Prostate gland (tissue), 2 donors: ENCODE data around the gene FSIP2. TPM values are rescaled to one million over a fixed set of nuclear protein-coding genes. Genes with fewer than 3 reads are reported as not detected.

Experiments used
- DNase-seq: peaks from one replicate; pipeline ENCODE4 v3.0.0-alpha.2; 2019; ENCODE audit warnings: low spot score
- H3K27ac ChIP-seq, 2 donors: fragments of 200-600 bp; sonication (generic); 2 replicates each; pipeline ENCODE4 v1.5.1; 2017 to 2019
- H3K27me3 ChIP-seq: fragments of 200-600 bp; sonication (generic); replicated peaks from 2 replicates; pipeline ENCODE4 v1.5.1; 2019; ENCODE audit not compliant: insufficient read depth
- H3K36me3 ChIP-seq, 2 donors: fragments of 200-600 bp; sonication (generic); 1 replicate in 1 of 2; 2 replicates in 1 of 2; pipeline versions ENCODE4 v1.5.1 to v1.8.1; 2017 to 2019
- H3K4me1 ChIP-seq: fragments of 200-600 bp; sonication (generic); replicated peaks from 2 replicates; pipeline ENCODE4 v1.5.1; 2019
- H3K4me3 ChIP-seq, 2 donors: fragments of 200-600 bp; sonication (generic); 2 replicates each; pipeline ENCODE4 v1.5.1; 2017 to 2019
- H3K9me3 ChIP-seq: fragments of 200-600 bp; sonication (generic); 2 replicates; pipeline ENCODE4 v1.5.1; 2017
- CTCF ChIP-seq, 4 experiments: fragments of 200-600 bp in 2 of 4; fragments of 450-650 bp in 2 of 4; sonication (generic) in 2 of 4; IDR thresholded peaks; 1 replicate in 3 of 4; 2 replicates in 1 of 4; pipeline ENCODE4 v1.5.1; 2016 to 2019; ENCODE audit warnings: antibody characterized with exemption in 4 of 4, mild to moderate bottlenecking in 2 of 4, moderate library complexity in 2 of 4
- POLR2A ChIP-seq: fragments of 450-650 bp; IDR thresholded peaks from one replicate; pipeline ENCODE4 v1.6.1; 2016; ENCODE audit warnings: antibody characterized with exemption, mild to moderate bottlenecking
- POLR2AphosphoS5 ChIP-seq: sonication (generic); formaldehyde crosslinking; IDR thresholded peaks from one replicate; pipeline ENCODE4 v1.6.1; 2017; ENCODE audit warnings: antibody characterized with exemption
- WGBS: methylation state at CpG from one replicate; pipeline ENCODE4 v1.1.5; 2018; 5-methylcytosine and 5-hydroxymethylcytosine counted together
- intact Hi-C: fragments of 100-400 bp; cut with DNase I; formaldehyde crosslinking; loops from one replicate; pipeline ENCODE4 v1.14.2; 2022
- total RNA-seq, 2 donors: library from RNA; depleted of rRNA; stranded (reverse); fragments of >200 nt; gene quantifications; one replicate each; pipeline ENCODE4 v1.1.0, GENCODE V29; 2016

The FSIP2 gene
- total RNA-seq, 2 donors from 2014 or later = 0.91 to 7.3 TPM

- H3K36me3 ChIP-seq = no peaks in the 10 kb centered on the region
- no peak for DNase-seq
- H3K27me3 ChIP-seq = no peaks in the 10 kb centered on the region
- intact Hi-C loops = no loop called here
- no peak overlapping the region for H3K4me3 ChIP-seq
- H3K4me1 ChIP-seq = no peaks in the 10 kb centered on the region
- no peak overlapping the region for H3K27ac ChIP-seq
- TF ChIP-seq POLR2A = no peak
- TF ChIP-seq CTCF (IDR thresholded peaks at IDR 0.05) = no peak
- no peak for TF ChIP-seq POLR2AphosphoS5
- H3K9me3 ChIP-seq = no peaks in the 10 kb centered on the region
Measured at GRCh38 chr2:185802926-185803325, 64.3 kb downstream of the FSIP2 start.

DNA sequence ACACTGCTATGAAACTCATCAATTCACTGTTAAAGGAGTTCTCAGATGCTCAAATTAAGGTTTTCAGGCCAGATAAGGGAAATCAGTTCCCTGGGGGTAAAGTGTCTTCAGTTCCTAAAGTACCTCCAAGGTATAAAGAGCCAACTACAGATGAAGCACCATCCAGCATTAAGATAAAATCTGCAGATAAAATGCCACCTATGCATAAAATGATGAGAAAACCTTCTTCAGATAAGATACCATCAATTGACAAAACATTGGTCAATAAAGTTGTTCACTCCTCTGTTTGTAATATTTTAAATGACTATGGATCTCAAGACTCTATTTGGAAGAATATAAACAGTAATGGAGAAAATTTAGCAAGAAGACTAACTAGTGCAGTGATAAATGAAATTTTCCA lies 68.2 kb downstream of the FSIP2 start:
- H3K36me3 ChIP-seq = no peaks in the 10 kb centered on the region
- H3K4me3 ChIP-seq = no peak overlapping the region
- H3K27me3 ChIP-seq = no peaks in the 10 kb centered on the region
- intact Hi-C loops = no loop called here
- no peak for DNase-seq
- H3K9me3 ChIP-seq = no peaks in the 10 kb centered on the region
- H3K4me1 ChIP-seq = no peaks in the 10 kb centered on the region
- no peak for TF ChIP-seq CTCF (IDR thresholded peaks at IDR 0.05)
- H3K27ac ChIP-seq = no peak overlapping the region

GRCh38 chr2:185807351-185807750 lies 68.7 kb downstream of the FSIP2 start:
- WGBS = 88% methylated on average over 1 of the region's 1 CpG
- TF ChIP-seq POLR2A (no peak), POLR2AphosphoS5 (no peak), CTCF (IDR thresholded peaks at IDR 0.05) (no peak)
- intact Hi-C loops = no loop called here

GRCh38 chr2:185811580-185811979 lies 73.0 kb downstream of the FSIP2 start:
- Histone ChIP-seq H3K36me3 (no peaks in the 10 kb centered on the region), H3K27me3 (no peaks in the 10 kb centered on the region), H3K27ac (no peak overlapping the region), H3K4me1 (no peaks in the 10 kb centered on the region), H3K4me3 (no peak overlapping the region), H3K9me3 (no peaks in the 10 kb centered on the region)
- WGBS = 91% methylated on average over 2 of the region's 2 CpGs
- DNase-seq = no peak
- TF ChIP-seq POLR2A = no peak
- TF ChIP-seq POLR2AphosphoS5 = no peak
- TF ChIP-seq CTCF (IDR thresholded peaks at IDR 0.05) = no peak
- intact Hi-C loops = no loop called here

More at GRCh38 chr2:185807351-185807750, 68.7 kb downstream of the FSIP2 start:
- Histone ChIP-seq H3K9me3 (no peaks in the 10 kb centered on the region), H3K27ac (no peak overlapping the region), H3K4me3 (no peak overlapping the region), H3K27me3 (no peaks in the 10 kb centered on the region), H3K4me1 (no peaks in the 10 kb centered on the region), H3K36me3 (no peaks in the 10 kb centered on the region)
- DNase-seq = no peak

DNA sequence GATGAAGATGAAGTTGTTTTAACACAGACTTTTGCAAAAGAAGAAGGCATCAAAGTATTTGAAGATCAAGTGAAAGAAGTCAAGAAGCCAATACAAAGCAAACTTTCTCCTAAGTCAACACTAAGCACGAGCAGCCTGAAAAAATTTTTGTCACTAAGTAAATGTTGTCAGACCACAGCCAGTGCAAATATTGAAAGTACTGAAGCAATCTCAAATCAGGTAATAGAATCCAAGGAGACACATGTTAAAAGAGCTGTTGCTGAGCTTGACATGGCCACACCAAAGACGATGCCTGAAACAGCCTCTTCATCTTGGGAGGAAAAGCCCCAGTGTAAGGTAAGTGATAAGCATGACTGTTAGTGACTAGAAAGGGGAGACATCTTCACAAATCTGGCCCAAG lies 75.1 kb downstream of the FSIP2 start:
- no peaks in the 10 kb centered on the region for H3K27me3 ChIP-seq
- H3K9me3 ChIP-seq = no peaks in the 10 kb centered on the region
- H3K4me1 ChIP-seq = no peaks in the 10 kb centered on the region
- H3K36me3 ChIP-seq = no peaks in the 10 kb centered on the region
- no peak overlapping the region for H3K27ac ChIP-seq
- peak; percentile 73 for TF ChIP-seq POLR2AphosphoS5
- no peak for TF ChIP-seq CTCF (IDR thresholded peaks at IDR 0.05)
- peak; percentile 22 for DNase-seq
- intact Hi-C loops = no loop called here
- H3K4me3 ChIP-seq = no peak overlapping the region
- WGBS = 54% methylated on average over 2 of the region's 2 CpGs
